ENCODE data around the gene ACVR1B. TPM values are rescaled to one million over a fixed set of nuclear protein-coding genes. Genes with fewer than 3 reads are reported as not detected.
A peak's percentile ranks its signal among the peaks of the same experiment; 100 is the strongest.

ACVR1B gene
- total RNA-seq, 1 experiment from 2014 or later: 112 TPM

DNA sequence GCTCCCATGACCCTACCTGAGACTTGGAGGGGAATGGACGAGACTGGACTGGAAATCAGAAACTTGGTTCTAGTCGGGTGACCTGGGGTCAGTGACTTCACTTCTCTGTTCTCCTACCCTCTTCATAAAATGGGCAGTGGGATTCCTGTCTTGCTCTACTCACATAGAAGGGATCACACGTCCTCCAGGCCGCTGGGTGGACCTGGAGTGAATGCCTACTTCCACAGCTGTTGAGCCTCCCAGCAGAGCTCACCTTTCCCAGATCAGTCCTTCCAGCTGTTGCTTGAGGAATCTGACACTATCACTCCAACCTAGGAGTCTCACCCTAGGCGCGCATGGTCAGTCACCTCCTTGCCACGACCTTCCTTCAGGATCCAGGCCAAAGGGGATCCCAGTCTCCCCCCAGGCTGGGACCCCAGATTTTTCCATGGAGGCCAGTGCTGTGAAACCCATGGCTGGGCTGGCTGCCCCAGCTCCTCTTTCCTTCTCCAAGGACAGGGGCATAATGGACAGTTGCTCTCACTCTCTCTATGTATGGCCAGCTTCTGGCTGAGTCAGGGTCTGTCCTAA, 43.6 kb upstream of the ACVR1B start:
- H3K4me3 ChIP-seq (ENCODE audit: low read depth, low read length): no peak overlapping the region

DNA sequence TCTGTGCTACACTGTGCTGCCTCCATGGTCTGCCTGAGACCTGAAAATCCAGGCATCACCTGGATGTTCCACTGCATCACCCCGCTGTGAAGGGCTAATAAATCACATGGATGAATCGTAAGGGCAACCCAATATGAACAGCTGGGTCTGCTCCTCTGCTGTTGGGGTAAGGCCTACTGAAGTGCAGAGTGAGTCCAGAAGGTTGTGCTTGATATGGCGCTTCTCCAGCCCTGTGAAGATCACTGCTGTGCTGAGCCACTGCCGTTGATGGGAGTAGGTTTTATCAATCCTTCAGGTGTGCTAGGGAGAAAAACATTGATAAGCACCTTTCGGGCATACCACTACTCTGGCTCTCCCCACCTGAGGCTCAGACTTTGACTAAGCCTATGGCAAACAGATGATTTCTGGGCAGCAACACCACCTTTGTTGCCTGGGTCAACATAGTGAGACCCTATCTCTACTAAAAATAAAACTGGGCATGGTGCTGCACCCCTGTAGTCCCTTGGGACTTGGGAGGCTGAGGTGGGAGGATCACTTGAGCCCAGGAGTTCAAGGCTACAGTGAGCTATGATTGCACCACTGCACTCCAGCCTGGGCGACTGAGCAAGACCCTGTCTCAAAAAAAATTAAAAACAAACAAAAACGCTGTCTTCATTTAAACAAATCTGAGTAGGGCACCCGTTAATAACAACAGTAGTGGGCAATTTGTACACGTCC, 42.5 kb upstream of the ACVR1B start:
- TF ChIP-seq, protein P1, sequence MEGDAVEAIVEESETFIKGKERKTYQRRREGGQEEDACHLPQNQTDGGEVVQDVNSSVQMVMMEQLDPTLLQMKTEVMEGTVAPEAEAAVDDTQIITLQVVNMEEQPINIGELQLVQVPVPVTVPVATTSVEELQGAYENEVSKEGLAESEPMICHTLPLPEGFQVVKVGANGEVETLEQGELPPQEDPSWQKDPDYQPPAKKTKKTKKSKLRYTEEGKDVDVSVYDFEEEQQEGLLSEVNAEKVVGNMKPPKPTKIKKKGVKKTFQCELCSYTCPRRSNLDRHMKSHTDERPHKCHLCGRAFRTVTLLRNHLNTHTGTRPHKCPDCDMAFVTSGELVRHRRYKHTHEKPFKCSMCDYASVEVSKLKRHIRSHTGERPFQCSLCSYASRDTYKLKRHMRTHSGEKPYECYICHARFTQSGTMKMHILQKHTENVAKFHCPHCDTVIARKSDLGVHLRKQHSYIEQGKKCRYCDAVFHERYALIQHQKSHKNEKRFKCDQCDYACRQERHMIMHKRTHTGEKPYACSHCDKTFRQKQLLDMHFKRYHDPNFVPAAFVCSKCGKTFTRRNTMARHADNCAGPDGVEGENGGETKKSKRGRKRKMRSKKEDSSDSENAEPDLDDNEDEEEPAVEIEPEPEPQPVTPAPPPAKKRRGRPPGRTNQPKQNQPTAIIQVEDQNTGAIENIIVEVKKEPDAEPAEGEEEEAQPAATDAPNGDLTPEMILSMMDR (IDR thresholded peaks at IDR 0.05; ENCODE audit: insufficient read depth in 1 of 2, low read depth in 1 of 2, low read length in 1 of 2, severe bottlenecking in 1 of 2, unreplicated experiment in 1 of 2): no peak
- no peaks in the 10 kb centered on the region for H3K27me3 Mint-ChIP-seq (ENCODE audit: insufficient read depth, unreplicated experiment)
- ChIA-PET CTCF (interaction anchor here (1.1 kb wide), 1 partner anchor 33 kb away, joined by 4 read pairs; no protein-coding TSS in a partner anchor), POLR2A (no interaction called here)
- peaks cover 8% of the 10 kb centered on the region for H3K4me1 Mint-ChIP-seq (ENCODE audit: low read depth, unreplicated experiment)
- no peaks in the 10 kb centered on the region for H3K36me3 Mint-ChIP-seq (ENCODE audit: insufficient read depth, unreplicated experiment)
- no peaks in the 10 kb centered on the region for H3K36me3 ChIP-seq (ENCODE audit: control insufficient read depth, insufficient read depth, low read length)
- H3K9me3 Mint-ChIP-seq (ENCODE audit: unreplicated experiment): no peaks in the 10 kb centered on the region
- no peaks in the 10 kb centered on the region; the same call in 1 of the 2 replicates for H3K4me1 ChIP-seq
- no peak overlapping the region for H3K27ac Mint-ChIP-seq (ENCODE audit: unreplicated experiment)
- no TSS peak for BruUV-seq (replicated peaks)
- no peak overlapping the region for H3K4me3 Mint-ChIP-seq (ENCODE audit: unreplicated experiment)
- peak in 1 of 2 experiments; percentile 27 for DNase-seq
- intact Hi-C loops (cut with micrococcal nuclease; ENCODE audit: unreplicated experiment): no loop called here
- no peak overlapping the region for H3K4me3 ChIP-seq (ENCODE audit: low read depth, low read length)
- H3K9me3 ChIP-seq: no peaks in the 10 kb centered on the region
- H3K27me3 ChIP-seq (replicated peaks; ENCODE audit: control insufficient read depth, insufficient read depth, low read length): no peaks in the 10 kb centered on the region

More for the DNA sequence above, 43.6 kb upstream of the ACVR1B start:
- Histone ChIP-seq H3K4me1 (no peaks in the 10 kb centered on the region; the same call in 1 of the 2 replicates), H3K27me3 (replicated peaks; ENCODE audit: control insufficient read depth, insufficient read depth, low read length) (no peaks in the 10 kb centered on the region), H3K36me3 (ENCODE audit: control insufficient read depth, insufficient read depth, low read length) (no peaks in the 10 kb centered on the region), H3K9me3 (no peaks in the 10 kb centered on the region)
- POLR2A ChIA-PET: no interaction called here
- Mint-ChIP-seq H3K9me3 (ENCODE audit: unreplicated experiment) (no peaks in the 10 kb centered on the region), H3K4me1 (ENCODE audit: low read depth, unreplicated experiment) (peaks cover 8% of the 10 kb centered on the region), H3K4me3 (ENCODE audit: unreplicated experiment) (no peak overlapping the region), H3K36me3 (ENCODE audit: insufficient read depth, unreplicated experiment) (no peaks in the 10 kb centered on the region), H3K27ac (ENCODE audit: unreplicated experiment) (no peak overlapping the region), H3K27me3 (ENCODE audit: insufficient read depth, unreplicated experiment) (no peaks in the 10 kb centered on the region)
- peak in 1 of 2 experiments; percentile 19 for DNase-seq
- CTCF ChIA-PET: interaction anchor here (0.6 to 1.1 kb wide), 2 partner anchors 26 to 32 kb away, joined by 4 to 5 read pairs; no protein-coding TSS in a partner anchor
- TF ChIP-seq, protein P1 (IDR thresholded peaks at IDR 0.05; ENCODE audit: insufficient read depth in 1 of 2, low read depth in 1 of 2, low read length in 1 of 2, severe bottlenecking in 1 of 2, unreplicated experiment in 1 of 2): no peak
- BruUV-seq (replicated peaks): no TSS peak
- intact Hi-C loops (cut with micrococcal nuclease; ENCODE audit: unreplicated experiment): no loop called here

DNA sequence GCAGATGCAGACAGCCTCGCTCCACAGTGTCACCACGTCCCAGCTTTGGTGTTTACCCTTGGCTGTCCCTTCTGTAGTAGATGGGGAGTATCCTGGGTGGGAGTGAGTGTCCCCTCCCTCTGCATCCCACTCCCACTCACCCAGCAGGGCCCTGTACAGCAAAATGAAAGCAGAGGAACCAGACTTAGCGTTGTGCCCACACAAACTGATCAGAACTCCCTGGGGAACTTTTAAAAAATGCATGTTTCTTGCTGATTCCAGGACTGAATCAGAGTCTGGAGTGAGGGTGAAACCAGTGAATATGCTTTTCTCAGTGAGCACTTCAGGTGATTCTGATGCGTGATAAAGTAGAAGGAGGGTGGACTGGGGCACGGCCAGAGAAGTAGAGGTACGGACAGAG, 41.3 kb upstream of the ACVR1B start:
- no TSS peak for BruUV-seq (replicated peaks)
- TF ChIP-seq, protein P1 (IDR thresholded peaks at IDR 0.05; ENCODE audit: insufficient read depth in 1 of 2, low read depth in 1 of 2, low read length in 1 of 2, severe bottlenecking in 1 of 2, unreplicated experiment in 1 of 2): no peak
- no peak overlapping the region for H3K4me3 ChIP-seq (ENCODE audit: low read depth, low read length)
- Mint-ChIP-seq H3K4me3 (ENCODE audit: unreplicated experiment) (no peak overlapping the region), H3K9me3 (ENCODE audit: unreplicated experiment) (no peaks in the 10 kb centered on the region), H3K4me1 (ENCODE audit: low read depth, unreplicated experiment) (peaks cover 11% of the 10 kb centered on the region), H3K27me3 (ENCODE audit: insufficient read depth, unreplicated experiment) (no peaks in the 10 kb centered on the region), H3K27ac (ENCODE audit: unreplicated experiment) (no peak overlapping the region), H3K36me3 (ENCODE audit: insufficient read depth, unreplicated experiment) (no peaks in the 10 kb centered on the region)
- H3K4me1 ChIP-seq: no peaks in the 10 kb centered on the region; the same call in 1 of the 2 replicates
- no peaks in the 10 kb centered on the region for H3K9me3 ChIP-seq
- ChIA-PET POLR2A (no interaction called here), CTCF (no interaction called here)
- intact Hi-C loops (cut with micrococcal nuclease; ENCODE audit: unreplicated experiment): no loop called here
- no peaks in the 10 kb centered on the region for H3K27me3 ChIP-seq (replicated peaks; ENCODE audit: control insufficient read depth, insufficient read depth, low read length)
- no peaks in the 10 kb centered on the region for H3K36me3 ChIP-seq (ENCODE audit: control insufficient read depth, insufficient read depth, low read length)
- DNase-seq: peak in 1 of 2 experiments; percentile 11

All from Caco-2 (cell line).